ENCODE data around the gene NR4A1.

DNA sequence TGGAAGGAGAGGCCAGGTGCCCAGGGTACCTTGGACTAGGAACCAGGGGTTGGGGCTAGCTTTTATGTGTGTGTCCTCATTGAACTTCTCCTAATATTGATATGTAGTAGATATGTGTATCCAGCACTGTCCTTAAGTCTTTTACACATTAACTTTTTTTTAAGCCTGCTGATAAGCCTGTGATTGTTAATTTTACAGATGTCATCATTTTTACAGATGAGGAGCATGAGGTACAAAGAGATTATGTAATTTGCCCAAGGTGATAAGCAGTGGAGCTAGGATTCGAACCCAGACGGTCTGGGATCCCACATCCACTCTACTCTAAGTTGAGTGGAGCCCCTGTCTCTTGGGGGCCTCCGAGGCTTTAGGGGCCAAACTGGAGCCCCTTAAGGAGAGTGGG, 10.2 kb upstream of the NR4A1 start:
- TF ChIP-seq, protein P1, sequence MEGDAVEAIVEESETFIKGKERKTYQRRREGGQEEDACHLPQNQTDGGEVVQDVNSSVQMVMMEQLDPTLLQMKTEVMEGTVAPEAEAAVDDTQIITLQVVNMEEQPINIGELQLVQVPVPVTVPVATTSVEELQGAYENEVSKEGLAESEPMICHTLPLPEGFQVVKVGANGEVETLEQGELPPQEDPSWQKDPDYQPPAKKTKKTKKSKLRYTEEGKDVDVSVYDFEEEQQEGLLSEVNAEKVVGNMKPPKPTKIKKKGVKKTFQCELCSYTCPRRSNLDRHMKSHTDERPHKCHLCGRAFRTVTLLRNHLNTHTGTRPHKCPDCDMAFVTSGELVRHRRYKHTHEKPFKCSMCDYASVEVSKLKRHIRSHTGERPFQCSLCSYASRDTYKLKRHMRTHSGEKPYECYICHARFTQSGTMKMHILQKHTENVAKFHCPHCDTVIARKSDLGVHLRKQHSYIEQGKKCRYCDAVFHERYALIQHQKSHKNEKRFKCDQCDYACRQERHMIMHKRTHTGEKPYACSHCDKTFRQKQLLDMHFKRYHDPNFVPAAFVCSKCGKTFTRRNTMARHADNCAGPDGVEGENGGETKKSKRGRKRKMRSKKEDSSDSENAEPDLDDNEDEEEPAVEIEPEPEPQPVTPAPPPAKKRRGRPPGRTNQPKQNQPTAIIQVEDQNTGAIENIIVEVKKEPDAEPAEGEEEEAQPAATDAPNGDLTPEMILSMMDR (IDR thresholded peaks at IDR 0.05; ENCODE audit: low read depth, low read length, poor library complexity, severe bottlenecking): no peak
- no peak for TF ChIP-seq EZH2phosphoT487 (IDR thresholded peaks at IDR 0.05; ENCODE audit: borderline replicate concordance, low read length)

Data from DOHH2 (cell line).